ENCODE measurements around the gene JUN. TPM values are rescaled to one million over a fixed set of nuclear protein-coding genes. Genes with fewer than 3 reads are reported as not detected.

JUN gene
- polyA plus RNA-seq, result 217 TPM

DNA sequence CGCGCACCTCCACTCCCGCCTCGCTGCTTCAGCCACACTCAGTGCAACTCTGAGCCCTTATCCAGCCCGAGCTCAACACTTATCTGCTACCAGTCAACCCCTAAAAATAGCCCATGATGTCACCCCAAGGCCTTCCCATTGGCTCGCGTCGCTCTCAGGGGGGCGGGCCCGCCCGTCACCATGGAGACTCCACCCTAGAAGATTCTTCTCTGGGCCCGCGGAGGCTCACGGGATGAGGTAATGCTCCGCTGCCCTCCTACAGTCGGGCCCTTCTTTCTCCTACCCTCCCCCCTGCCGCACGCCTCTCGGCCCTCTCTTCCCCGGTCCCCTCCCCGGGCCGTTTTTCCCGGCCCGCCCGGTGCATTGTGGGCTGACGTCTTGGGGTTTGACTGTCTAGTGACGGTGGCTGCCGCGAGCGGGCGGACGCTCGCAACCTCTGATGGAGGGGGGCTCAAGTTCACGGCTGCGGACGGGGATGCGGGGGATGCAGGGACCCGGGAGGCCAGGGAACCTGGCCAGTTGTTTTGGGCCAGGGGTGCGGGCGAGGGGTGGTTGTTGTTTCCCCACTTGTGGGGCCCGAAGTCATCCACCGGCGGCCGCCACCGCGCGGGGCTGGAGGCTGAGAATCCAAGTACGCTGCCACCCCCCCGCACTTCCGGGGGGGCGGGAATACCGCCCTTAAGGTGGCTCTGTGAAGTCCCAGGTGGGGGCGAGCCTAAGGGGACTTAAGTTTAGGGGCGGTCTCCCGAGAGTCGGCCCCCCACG, at the start of gene JUN:
Gene JUN (minus strand): TSS at position 55 of the 765 bp plus-strand sequence. CDS start 977 bp downstream, outside the sequence.
- peaks cover 10 to 24% (median 12%) of the 10 kb centered on the region in 3 donors for H3K4me1 Mint-ChIP-seq
- H3K9me3 Mint-ChIP-seq, result peaks cover 0 to 13% (median 3%) of the 10 kb centered on the region in 3 donors
- H3K36me3 Mint-ChIP-seq, result peaks cover 7% of the 10 kb centered on the region
- peak within 1 kb of the TSS; percentile 84 to 100 (median 94) for H3K4me3 Mint-ChIP-seq
- peaks cover 2% of the 10 kb centered on the region for H3K27me3 Mint-ChIP-seq
- peak within 1 kb of the TSS; percentile 90 to 100 (median 100) for H3K27ac Mint-ChIP-seq

DNA sequence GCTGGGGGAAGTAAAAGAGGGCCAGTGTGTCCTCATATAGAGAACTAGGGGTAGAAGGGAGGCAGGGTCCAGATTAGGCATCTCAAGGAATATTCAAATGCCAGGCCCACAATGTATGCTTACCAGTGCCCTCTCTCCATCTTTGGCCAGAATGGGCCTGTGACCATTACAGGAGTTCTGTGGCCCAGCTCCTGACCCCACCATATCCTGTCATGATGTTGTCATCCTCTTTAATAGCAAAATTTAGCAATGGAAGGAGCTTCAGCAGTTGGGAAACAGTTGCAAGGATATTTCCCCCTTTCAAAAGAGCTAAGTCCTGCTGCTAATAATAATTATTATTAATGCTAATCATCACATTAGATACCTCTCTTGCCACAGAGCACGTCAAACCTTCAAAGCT, 49.3 kb upstream of the JUN start:
- Mint-ChIP-seq H3K4me3 (no peak overlapping the region), H3K27me3 (peaks cover 2% of the 10 kb centered on the region), H3K36me3 (peaks cover 4% of the 10 kb centered on the region), H3K4me1 (no peaks in the 10 kb centered on the region), H3K27ac (no peak overlapping the region), H3K9me3 (peaks cover 0 to 4% (median 0%) of the 10 kb centered on the region in 3 donors)

DNA sequence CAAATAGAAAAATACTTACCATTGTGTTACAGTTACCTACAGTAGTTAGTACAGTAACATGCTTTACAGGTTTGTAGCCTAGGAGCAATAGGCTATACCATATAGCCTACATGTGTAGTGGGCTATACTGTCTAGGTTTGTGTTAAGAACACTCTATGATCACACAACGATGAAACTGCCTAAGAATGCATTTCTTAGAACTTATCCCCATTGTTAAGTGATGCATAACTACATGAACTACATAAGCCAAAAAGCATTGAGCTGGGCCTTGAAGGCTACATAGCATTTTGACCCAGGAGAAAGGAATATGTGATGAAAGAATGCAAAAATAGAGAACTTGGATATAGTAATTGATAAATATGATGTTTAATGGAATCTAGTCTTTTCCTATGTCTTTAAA, 46.4 kb upstream of the JUN start:
- Mint-ChIP-seq H3K4me1 (no peaks in the 10 kb centered on the region), H3K27me3 (peaks cover 2% of the 10 kb centered on the region), H3K27ac (no peak overlapping the region), H3K9me3 (peaks cover 1 to 15% (median 14%) of the 10 kb centered on the region in 3 donors), H3K36me3 (peaks cover 4% of the 10 kb centered on the region), H3K4me3 (no peak overlapping the region)

DNA sequence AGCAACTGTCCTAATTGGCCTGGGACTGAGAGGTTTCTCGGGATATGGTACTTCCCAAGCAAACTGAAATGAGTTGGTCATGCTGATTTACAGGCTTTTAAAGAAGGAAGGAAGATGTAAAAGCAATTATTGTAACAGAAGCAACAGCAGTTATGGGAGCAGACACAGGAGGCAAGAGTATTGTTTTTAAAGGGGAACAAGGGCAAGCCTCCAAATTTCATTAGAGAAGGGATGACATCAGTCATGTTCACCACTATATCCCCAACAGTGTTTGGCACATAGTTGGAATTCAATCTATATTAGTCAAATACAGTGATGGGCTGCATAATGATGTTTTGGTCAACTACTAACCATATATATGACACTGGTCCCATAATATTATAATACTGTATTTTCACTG, 46.0 kb upstream of the JUN start:
- no peaks in the 10 kb centered on the region for H3K4me1 Mint-ChIP-seq
- H3K27me3 Mint-ChIP-seq, result peaks cover 2% of the 10 kb centered on the region
- H3K9me3 Mint-ChIP-seq, result peaks cover 1 to 15% (median 14%) of the 10 kb centered on the region in 3 donors
- no peak overlapping the region for H3K4me3 Mint-ChIP-seq
- H3K36me3 Mint-ChIP-seq, result peaks cover 6% of the 10 kb centered on the region
- no peak overlapping the region for H3K27ac Mint-ChIP-seq

DNA sequence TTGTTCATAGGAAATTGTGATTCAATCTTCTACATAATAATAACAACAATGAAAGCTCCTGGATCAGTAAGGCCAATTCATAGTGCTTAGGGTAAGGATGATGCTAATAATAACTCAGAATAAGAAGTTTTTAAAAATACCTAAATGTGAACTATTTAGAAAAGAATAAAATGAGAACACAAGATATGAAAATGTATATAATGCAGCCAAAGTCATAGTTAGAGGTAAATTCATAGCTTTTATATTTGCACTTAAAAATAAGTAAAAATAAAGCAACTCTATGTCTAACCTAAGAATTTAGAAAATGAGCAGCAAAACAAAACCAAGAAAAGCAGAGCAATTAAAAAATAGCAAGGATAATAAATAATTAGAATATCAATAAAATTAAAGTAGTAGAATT, 43.5 kb upstream of the JUN start:
- Mint-ChIP-seq H3K27ac (no peak overlapping the region), H3K27me3 (peaks cover 2% of the 10 kb centered on the region), H3K9me3 (peaks cover 1 to 15% (median 14%) of the 10 kb centered on the region in 3 donors), H3K4me3 (no peak overlapping the region), H3K4me1 (no peaks in the 10 kb centered on the region), H3K36me3 (peaks cover 6% of the 10 kb centered on the region)

DNA sequence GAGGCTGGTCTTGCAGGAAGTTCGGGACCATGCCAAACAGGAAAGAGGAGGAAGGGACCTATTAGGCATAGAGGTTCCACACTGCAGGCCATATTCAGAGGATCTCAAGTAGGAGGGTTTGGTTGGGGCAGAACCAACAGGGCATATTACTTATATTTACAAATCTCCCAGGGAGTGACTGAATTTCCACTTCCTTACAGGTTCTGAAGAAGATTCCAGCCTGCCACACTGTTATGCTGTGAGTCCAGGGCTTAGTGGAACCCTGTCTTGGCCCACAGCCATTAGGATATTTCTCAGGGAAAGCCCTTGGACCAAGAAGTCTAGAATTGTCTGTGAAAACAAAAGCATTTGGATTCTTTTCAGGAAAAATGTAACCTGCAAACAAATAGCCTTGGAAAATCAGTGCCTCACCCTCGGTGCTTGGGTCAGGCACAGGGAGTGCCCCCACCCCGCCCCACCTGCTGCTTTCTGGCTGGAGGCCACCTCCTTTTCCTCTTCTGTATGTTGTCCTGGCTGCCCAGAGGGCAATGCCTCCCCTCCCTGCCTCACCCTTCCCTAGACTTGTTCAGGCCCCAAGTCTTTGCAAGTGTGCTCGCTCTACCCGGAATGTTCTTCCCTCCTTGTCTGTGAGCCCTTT, 41.0 kb upstream of the JUN start:
- H3K9me3 Mint-ChIP-seq, result peaks cover 1 to 15% (median 14%) of the 10 kb centered on the region in 3 donors
- H3K4me1 Mint-ChIP-seq, result no peaks in the 10 kb centered on the region
- no peaks in the 10 kb centered on the region for H3K27me3 Mint-ChIP-seq
- H3K4me3 Mint-ChIP-seq, result no peak overlapping the region
- H3K27ac Mint-ChIP-seq, result no peak overlapping the region
- H3K36me3 Mint-ChIP-seq, result peaks cover 4% of the 10 kb centered on the region

DNA sequence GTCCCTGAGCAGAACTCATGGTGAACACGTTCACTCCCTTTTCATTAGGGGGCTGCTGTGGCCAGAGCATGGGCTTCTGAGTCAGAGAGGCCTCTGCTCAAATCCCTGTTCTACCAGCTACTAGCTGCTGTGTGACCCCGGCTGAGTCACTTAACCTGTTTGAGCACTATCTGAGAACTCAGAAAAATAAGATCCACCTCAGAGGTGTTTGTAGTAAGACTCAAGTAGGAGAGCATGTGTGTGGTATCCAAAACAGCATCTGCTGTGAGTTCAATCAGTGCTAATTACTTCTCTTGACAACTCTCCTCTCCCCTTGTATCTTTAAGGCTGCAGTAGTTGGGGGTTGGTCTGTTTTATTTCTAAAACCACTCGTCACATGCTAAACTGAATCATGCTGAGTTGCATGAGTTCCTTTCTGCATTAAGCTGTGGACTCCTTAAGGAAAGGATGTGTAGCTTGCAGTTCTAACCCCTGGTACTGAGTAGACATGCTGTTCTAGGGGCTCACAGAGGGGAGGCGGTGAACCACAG, 39.7 kb upstream of the JUN start:
- H3K4me3 Mint-ChIP-seq, result no peak overlapping the region
- H3K9me3 Mint-ChIP-seq, result peaks cover 1 to 15% (median 14%) of the 10 kb centered on the region in 3 donors
- no peak overlapping the region for H3K27ac Mint-ChIP-seq
- H3K36me3 Mint-ChIP-seq, result peaks cover 2% of the 10 kb centered on the region
- H3K4me1 Mint-ChIP-seq, result no peaks in the 10 kb centered on the region
- no peaks in the 10 kb centered on the region for H3K27me3 Mint-ChIP-seq

DNA sequence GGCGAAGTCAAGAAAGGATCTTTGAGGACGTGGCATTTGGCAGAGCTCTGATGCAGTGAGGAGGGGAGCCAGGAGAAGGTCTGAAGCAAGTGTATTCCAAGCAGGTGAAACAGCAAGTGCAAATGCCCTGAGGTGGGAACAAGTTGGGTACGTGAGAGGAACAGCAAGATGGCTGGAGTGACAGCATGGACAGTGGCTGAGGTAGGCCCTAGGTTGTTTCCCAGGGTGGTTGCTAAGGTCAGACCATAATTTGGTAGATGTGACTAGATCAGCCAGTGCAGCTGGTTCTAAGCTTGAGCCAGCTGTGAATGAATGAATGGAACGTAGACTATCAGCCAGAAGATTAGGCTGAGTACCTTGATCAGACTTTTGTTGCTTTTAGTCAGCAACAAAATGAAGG, 37.5 kb upstream of the JUN start:
- no peak overlapping the region for H3K4me3 Mint-ChIP-seq
- no peak overlapping the region for H3K27ac Mint-ChIP-seq
- peaks cover 2% of the 10 kb centered on the region for H3K36me3 Mint-ChIP-seq
- no peaks in the 10 kb centered on the region for H3K9me3 Mint-ChIP-seq
- H3K27me3 Mint-ChIP-seq, result no peaks in the 10 kb centered on the region
- H3K4me1 Mint-ChIP-seq, result peaks cover 6 to 7% (median 6%) of the 10 kb centered on the region in 3 donors

DNA sequence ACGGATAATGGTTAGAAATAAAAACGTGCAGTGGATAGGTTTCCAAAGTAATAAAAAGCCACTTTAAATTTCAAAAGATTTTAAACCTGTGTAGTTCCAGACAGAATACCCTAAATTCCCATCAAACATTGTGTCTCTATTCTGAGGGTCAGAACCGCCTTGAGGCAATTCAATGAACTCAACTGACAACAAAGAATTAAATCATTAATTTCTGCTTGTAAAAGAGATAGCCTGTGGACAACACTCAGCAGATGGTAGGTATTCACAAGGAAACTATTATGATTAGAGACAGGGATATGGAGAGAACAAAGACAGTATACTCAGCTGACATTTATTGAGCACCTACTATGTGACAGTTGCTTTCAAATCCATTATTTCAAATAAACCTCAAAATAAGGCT, 35.1 kb upstream of the JUN start:
- Mint-ChIP-seq H3K4me1 (peaks cover 11 to 16% (median 13%) of the 10 kb centered on the region in 3 donors), H3K27ac (no peak overlapping the region), H3K36me3 (no peaks in the 10 kb centered on the region), H3K4me3 (peak overlapping the region in 1 of 4 donors; percentile 48), H3K9me3 (no peaks in the 10 kb centered on the region), H3K27me3 (no peaks in the 10 kb centered on the region)

DNA sequence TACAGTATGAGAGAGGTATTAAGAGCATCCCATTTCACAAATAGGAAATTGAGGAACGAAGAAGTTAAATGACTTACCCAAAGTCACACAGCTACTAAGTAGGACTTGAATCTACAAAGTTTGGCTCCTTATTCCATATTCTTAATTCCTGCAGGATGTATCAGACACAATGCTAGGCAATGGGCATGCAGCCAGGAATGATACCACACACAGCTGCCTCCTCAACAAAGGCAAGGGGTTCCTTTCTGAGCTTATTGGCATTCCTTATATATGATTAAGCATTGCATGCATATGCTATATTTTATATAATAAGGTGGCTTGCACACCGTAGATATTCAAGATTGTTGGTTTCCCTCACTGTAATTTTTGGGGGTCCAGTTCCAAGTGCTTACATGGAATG, 34.2 kb upstream of the JUN start:
- Mint-ChIP-seq H3K4me1 (peaks cover 19 to 22% (median 21%) of the 10 kb centered on the region in 3 donors), H3K27ac (no peak overlapping the region)

DNA sequence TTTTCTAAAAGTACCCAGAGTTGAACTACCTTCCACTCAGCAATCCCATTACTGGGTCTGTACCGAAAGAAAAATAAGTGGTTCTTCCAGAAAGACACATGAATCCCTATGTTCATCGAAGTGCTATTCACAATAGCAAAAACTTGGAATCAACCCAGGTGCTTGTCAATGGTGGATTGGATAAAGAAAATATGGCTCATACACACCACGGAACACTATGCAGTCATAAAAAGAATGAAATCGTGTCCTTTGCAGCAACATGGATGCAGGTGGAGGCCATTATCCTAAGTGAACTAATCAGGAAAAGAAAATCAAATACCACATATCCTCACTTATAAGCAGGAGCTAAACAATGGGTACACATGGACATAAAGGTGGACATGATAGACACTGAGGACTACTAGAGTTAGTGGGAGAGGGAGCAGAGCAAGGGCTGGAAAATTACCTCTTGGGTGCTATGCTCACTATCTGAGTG, 32.9 kb upstream of the JUN start:
- Mint-ChIP-seq H3K4me1 (peaks cover 30 to 32% (median 30%) of the 10 kb centered on the region in 3 donors), H3K27ac (peak overlapping the region; percentile 89 to 95 (median 95)), H3K27me3 (no peaks in the 10 kb centered on the region), H3K9me3 (no peaks in the 10 kb centered on the region), H3K4me3 (peak overlapping the region; percentile 91 to 99 (median 95)), H3K36me3 (no peaks in the 10 kb centered on the region)

More for the DNA sequence above, 34.2 kb upstream of the JUN start:
- H3K27me3 Mint-ChIP-seq, result no peaks in the 10 kb centered on the region
- peak overlapping the region in 1 of 4 donors; percentile 37 for H3K4me3 Mint-ChIP-seq
- H3K36me3 Mint-ChIP-seq, result no peaks in the 10 kb centered on the region
- H3K9me3 Mint-ChIP-seq, result no peaks in the 10 kb centered on the region

DNA sequence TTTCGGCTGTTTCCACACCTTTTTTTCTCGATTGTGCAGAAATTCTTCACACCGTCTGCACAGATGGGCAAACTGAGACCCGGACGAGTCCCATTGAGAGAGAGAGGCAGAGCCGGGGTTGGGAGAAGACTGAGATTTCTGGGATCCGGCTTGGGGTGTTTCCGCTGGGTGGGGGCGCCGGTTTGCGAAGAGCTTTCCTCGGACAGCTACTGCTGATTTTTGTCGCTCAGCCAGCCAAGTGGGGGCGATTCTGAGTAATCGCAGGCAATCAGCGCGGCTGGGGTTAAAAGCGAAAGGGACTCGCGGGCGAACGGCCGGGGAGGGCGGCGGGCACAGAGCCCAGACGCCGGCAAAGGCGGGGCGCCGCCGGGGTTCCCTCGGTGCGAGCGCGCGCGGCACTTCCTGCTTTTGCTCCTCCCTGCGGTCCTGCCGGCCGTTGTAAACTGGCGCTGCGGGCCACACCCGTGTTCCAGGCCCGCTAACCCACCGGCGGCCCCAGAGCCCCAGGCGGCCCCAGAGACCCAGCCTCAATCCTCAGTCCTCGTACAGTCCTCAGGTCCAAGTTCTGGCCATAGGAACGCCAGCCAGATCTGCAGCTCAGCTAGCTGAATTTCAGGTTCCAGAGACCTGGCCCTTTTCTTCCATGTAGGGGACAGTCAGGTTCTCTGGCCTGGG, 32.4 kb upstream of the JUN start:
- Mint-ChIP-seq H3K4me1 (peaks cover 30 to 32% (median 30%) of the 10 kb centered on the region in 3 donors), H3K9me3 (no peaks in the 10 kb centered on the region), H3K4me3 (peak overlapping the region; percentile 91 to 99 (median 95)), H3K27me3 (no peaks in the 10 kb centered on the region), H3K36me3 (no peaks in the 10 kb centered on the region), H3K27ac (peak overlapping the region; percentile 89 to 95 (median 95))

DNA sequence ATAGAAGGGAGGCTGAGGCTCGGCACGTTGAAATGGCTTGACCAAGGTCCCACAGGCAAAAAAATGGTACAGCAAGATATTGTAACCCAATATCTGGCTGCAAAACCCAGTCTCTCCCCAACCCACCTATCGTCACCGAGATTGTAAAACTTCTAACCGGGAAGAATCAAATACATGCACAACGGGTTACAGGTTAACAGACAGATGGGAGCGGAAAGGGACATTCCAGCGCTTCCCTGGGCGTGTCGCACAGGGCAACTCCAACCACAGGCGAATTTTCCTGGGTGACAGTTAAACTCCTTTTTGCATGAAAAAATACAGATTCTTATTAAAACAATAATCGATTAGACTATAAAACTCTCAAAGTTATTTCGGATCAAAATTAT, 31.8 kb upstream of the JUN start:
- Mint-ChIP-seq H3K36me3 (no peaks in the 10 kb centered on the region), H3K27me3 (no peaks in the 10 kb centered on the region), H3K4me3 (peak overlapping the region; percentile 91 to 99 (median 95)), H3K4me1 (peaks cover 30 to 32% (median 30%) of the 10 kb centered on the region in 3 donors), H3K27ac (peak overlapping the region; percentile 89 to 95 (median 95)), H3K9me3 (no peaks in the 10 kb centered on the region)

DNA sequence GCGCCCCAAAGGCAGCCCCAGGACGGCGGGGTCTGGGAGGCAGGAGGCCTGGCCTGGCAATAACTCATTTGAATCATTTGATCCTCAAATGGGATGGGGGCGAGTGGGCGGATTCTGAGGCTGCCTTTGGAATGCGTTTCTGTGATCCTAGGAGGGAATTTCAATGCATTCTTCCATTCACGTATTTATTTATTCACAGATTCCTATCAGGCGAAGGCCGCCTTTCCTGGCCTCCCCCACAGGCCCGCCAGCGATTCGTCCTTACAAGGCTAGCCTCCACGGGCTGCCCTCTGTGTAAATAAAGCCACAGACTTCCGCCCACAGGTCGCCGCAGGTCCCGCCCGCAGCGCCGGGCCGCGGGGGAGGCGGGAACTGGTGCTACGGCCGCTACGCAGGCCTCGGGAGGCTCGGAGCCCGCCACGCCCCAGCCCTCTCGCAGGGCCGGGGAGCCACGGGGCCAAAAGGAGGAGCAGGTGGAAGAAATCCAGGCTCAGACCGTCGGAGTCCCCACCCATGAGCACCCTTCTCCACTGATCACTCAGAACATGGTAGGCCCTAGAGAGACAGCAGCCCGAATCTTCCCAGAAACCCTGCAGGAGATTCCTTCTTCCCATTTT, 31.3 kb upstream of the JUN start:
- Mint-ChIP-seq H3K4me3 (peak overlapping the region; percentile 91 to 99 (median 95)), H3K27ac (peak overlapping the region; percentile 89 to 95 (median 95)), H3K9me3 (no peaks in the 10 kb centered on the region), H3K36me3 (no peaks in the 10 kb centered on the region), H3K27me3 (no peaks in the 10 kb centered on the region), H3K4me1 (peaks cover 30 to 33% (median 30%) of the 10 kb centered on the region in 3 donors)

All from IgD-negative memory B cell (primary cell).